HG03457 (cell line): ENCODE measurements around the gene ARHGAP40.

Source experiments
- ATAC-seq: cut with Tn5 transposase; IDR thresholded peaks from one replicate; pipeline ENCODE4 v1.9.1; 2021; ENCODE audit warnings: moderate number of reproducible peaks; ENCODE audit not compliant: unreplicated experiment

ARHGAP40 gene

DNA sequence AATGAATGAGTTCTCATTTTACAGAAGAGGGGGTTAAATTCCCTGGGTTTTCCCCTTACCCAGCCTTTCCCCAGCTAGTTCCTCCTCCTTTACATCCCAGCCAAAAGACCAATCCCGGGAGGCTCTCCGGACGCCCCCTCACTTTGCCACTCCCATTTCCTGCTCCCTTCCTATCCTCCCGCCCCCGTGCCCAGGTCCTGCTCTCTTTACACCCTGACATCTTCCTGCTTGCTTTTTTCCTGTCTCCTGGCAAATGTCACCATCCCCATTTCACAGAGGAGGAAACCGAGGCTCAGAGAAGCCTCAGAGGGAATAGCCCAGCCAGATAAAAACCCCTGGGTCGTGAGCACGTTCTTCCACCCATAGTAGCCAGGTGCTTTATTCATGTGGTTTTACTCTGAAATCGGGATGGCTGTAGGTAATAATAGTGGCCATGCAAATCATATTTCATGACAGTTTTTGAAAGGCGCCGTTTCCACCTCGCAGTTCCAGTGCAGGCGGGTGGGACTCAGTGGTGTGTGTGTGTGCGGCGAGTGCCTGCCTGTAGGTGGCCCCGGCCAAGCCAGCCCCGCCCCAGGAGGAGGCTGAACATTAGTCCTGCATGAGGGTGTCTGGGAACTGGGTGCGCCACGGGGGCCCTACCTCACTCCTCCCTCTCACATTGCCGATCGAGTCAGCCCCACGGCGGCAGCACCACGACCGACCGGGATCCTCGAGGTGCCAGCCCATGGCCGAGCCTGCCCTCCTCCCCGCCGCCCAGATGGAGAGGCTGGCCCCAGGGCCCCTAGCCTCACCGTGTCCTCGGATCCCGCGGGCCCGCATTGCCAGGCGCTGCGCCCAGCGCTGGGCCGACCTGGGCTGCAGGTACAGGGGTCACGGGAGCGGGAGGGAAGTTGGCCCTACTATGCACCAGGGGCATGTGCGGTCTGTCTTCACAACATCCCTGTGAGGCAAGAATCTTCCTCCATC is at the start of gene ARHGAP40:
Gene ARHGAP40 (plus strand): TSS at position 594 of the 969 bp plus-strand sequence.
- no peak for ATAC-seq

DNA sequence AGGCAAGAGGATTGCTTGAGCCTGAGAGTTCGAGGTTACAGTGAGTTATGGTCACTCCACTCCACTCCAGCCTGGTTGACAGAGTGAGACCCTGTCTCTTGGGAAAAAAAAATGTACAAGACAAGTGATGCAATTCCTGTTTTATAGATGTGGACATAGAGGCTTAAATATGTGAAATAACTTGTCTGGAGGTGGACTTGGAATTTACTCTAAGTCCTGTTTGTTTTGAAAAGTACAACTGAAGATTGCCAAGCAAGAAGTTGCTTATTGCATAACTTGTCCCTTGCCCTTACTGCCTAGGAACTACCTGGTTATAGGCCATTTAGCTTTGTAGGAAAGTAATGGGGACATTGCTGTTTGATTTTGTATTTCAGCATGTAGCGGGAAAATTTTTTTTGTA is 46.6 kb upstream of the ARHGAP40 start:
- no peak for ATAC-seq

DNA sequence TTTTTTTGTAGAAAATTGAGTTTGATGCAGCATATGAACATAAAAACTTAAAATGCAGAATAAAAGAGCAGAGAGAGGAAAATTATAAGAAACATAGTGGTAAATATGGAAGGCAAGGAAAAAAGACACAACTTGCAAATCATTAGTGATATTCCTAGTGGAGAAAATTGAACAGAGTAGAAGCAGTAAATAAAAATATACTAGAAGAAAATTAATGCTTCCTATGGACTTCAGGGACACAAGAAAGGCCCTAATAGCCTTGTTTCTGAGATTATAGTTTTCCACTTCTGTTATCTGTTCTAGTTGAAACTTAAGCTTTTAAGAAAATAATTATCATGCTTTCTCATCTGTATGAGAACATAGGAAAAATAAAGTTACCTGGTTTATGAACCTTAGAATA is 46.2 kb upstream of the ARHGAP40 start:
- no peak for ATAC-seq

DNA sequence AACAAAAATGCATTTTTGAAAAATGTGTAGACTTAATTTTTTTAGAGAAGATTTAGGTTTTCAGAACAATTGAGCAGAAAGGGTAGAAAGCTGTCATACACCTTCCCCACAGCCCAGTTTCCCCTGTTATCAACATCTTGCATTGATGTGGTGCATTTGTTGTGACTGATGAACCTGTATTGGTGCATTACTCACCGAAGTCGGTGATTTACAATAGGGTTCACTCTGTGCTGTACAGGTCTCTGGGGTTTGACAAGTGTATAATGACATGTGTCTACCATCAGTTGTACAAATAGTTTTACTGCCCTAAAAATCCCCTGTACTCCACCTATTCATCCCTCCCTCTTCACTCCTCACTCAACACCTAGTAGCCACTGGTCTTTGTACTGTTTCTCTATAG is 44.4 kb upstream of the ARHGAP40 start:
- no peak for ATAC-seq

DNA sequence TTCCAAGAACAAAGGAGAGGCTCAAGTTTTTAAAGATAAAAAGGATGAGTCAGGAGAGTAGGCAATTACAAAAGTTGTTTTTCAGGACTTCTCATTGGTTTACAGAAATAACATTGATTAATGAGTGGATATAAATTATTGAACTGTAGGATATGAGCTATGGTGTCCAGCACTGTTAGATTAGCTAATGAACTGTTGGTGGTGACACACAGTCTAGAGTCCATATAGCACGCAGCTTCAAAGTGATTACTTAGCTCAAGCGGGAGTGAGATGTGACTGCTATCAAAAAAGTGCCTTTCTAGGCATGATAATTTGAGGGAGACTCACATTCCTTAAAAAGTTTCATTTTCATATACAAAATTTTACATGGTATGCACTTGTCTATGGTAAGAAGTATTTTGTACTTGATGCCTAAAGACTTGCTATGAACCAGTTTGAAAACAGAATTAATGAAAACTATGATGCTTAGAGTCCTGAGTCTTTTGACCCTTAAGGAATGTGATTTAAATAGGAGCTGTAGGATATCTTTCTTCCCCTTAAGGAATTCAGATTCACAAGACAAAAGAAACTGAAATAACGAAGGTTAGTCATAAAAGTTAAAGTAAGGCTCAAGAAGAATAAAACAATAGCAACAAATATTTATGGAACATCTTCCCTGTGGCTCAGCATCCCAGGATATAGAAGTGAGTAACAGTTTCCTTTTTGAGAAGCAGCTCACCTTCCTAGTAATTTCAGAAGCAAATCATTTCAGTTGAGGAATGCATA is 42.8 kb upstream of the ARHGAP40 start:
- ATAC-seq = no peak

DNA sequence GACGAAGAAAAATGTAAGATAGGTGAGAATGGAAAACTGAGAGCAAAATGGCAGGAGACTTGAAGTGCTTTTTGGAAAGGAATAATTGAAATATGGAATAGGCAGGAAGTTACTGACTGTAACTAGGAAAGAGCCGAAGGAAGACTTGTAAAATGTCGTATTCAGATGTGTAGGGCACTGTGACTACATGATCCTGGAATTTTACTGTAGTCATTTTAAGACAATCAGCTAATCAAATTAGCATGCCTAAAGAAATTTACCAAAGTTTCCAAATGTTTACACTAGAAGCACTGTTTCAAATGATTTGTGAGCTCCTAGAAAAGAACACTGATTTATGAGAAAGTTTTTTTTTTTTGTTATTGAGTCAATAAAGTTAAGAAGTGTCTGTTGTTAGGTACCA is 41.8 kb upstream of the ARHGAP40 start:
- ATAC-seq = no peak

DNA sequence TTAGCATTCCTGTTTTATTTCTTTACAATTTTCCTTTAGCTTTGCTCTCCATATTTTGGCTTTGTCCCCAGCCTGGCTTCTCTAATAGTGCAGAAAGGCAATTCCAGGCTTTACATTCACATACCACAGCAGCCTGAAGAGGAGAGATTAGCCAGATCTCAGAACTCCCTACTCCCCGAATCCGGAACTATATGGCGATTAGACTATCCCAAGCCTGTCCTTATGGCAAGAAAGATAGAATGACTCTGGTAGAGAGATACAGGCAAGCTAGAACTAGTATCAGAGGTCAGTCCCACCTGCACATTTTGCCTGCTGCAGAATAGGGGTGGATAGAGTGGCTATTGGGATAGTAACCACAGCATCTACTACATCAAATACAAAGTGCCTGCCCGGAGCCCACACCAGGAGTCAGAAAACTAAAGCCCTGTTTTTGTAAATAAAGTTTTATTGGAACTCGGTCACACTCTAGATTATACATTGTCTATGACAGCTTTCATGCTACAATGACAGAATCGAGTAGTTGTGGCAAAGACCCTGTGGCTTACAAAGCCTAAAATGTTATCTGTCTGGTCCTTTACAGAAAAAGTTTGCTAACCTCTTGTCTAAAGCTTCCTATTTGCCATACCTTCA is 37.7 kb upstream of the ARHGAP40 start:
- ATAC-seq = no peak

DNA sequence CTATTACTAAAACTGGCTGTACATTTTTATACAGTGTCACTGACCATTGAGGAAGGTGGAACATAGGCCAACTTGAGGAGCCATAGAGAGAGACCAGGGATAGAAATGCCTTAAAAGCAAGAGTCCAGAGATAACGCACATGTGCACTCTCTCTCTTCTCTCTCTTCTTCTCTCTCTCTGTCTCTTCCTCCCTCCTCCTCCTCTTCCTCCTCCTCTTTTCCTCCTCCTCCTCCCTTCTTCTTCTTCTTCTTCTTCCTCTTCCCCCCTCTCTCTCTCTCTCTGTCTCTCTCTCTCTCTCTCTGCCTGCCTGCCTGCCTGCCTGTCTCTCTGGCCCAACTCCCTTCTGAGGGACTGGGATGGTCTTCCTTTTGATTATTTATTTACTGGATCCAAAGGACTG is 36.9 kb upstream of the ARHGAP40 start:
- no peak for ATAC-seq

DNA sequence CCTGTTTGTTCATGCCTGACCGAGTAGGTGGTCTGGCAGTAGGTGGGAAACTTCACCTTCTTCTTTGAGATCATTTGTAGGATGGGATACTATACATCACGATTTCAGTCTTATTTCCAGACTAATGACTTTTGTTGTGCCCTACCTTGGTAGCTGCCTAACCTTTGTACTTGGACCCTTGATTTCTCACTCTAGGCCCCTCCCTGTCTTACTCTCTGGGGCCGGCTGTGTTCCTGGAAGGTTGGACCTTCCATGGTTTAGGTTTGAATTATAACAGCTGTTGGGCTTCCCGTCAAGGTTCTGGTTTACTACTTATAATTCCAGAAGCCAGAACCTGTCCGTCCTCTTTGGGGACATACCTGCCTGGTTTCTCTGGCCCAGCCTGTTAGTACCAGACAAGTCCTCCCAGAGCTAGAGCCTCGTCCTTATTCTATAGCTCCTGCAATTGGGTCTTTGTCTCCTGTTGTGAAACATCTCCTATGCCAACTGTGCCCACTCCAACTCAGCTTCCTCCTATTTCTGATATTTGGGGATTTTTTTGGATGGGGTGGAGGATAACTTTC is 35.5 kb upstream of the ARHGAP40 start:
- ATAC-seq = no peak

DNA sequence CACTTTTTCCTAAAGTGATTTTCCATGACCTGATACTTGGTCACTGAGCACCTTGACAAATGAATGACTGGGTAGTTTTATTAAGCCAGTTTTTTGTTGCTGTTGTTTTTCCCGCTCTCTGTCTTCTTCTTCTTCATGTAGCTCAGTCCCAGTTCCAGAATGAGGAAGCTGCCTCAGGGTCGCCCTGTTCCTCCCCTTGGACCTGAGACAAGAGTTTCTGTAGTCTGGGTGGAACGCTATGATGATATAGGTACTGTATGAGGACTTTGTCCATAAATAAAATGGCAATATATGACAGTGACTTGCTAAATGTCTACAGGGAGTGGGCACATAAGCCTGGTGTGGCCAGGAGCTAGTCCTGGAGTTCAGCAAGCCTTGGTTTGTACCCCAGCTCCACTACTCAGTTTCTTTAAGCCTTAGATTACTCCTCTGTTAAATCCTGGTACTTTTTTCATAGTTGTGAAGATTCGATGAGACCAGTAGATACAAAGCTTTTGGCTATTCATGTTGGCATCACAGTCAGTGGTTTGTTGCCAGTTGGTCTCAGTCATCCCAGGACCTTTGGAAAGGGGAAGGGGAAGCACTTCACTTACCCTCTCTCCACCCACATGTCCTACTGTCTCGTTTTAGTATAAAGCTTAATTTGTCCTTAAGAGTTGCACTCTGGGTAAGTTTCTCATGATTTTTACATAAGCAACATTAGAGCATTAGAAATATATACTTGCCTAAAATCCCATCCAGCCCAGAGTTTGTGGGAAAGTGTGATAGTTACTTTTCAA is 31.7 kb upstream of the ARHGAP40 start:
- no peak for ATAC-seq

DNA sequence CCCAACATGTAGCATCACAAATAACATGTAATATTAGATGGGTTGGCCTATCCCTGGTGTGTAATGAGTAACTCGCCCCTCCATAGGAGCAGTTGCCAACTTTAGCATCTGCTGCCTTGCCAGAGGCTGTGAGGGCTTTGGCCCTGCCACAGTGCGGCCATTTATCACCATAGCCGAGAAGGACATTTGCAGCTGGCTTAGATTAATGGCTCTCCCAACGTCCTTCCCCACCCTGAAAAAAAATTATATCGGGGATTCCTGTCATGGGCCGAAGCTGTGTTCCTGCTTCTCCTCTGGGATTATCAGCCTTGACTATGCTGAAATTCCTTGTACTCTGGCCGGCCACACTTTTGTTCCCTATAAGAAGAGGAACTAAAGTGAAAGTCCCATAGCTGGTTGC is 28.2 kb upstream of the ARHGAP40 start:
- ATAC-seq = no peak

DNA sequence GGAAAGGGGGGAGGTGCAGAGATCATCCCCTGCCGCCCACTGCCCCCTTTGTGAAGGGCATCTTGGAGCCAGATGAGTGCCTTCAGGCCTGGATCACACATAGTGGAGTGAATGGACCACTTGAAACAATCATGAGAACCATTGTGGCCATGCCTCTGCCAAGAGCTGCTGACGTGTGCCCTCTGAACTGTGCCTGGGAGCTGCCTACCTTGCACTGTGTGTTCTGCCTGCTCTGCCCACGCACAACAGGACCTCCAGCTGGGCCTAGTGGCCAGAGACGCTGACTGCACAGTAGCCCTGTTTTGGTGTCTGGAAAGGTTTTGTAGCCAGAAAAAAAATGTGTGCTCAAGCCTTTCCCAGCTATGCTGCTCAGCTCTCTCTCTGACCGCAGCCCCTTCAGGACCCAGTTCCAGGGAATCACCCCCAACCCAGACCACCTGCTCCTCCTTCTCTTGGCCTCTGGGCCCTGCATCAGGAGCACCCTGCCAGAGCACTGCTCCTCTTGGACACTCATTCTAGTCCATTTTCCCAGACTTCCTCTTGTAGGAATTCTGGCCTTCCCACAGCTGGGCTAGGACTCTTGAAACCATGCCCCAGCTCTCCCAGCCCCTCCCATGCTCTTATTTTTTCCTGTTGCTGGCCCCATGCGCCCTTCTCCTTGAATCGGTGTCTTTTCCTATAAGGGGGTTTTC is 22.2 kb upstream of the ARHGAP40 start:
- no peak for ATAC-seq

DNA sequence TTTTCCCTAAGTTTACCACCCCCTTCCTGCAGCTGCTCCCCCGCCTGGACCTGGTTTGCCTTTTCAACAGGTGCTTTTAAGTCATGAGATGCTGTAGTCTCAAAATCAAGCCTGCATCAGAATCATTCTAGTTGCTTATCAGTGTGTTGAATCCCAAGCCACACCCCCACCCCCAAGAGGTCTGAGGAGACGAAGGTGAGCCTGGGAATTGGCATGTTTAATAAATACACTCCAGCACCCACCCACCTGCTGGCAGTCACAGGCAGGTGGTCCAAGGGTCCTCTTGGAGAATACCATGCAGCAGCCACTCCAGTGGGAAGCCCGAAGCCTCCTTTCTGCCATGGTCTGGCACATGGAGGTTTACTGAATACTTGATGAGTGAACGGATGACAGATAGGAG is 21.7 kb upstream of the ARHGAP40 start:
- no peak for ATAC-seq

DNA sequence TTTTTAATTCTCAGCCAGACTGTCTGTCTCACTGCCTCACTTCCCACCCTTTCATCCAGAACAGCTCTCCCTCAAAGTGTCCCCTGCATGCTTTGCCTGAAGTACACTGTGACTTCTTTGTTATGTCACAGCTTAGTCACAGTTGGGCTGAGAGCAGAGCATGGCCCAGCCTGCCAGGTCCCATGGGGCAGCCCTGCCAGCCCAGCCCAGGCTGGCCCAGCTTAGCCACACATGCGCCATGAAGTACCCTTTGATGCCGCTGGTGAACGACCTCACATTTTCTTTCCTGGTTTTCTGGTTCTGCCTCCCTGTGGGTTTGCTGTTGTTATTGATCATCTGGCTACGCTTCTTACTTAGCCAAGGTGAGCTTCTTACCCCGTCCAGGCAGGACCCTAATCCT is 20.6 kb upstream of the ARHGAP40 start, which contains the start of gene ADIG:
Gene ADIG (plus strand): TSS at position 185 of the 400 bp plus-strand sequence. CDS start 54 bp downstream, at position 239.
- no peak for ATAC-seq

DNA sequence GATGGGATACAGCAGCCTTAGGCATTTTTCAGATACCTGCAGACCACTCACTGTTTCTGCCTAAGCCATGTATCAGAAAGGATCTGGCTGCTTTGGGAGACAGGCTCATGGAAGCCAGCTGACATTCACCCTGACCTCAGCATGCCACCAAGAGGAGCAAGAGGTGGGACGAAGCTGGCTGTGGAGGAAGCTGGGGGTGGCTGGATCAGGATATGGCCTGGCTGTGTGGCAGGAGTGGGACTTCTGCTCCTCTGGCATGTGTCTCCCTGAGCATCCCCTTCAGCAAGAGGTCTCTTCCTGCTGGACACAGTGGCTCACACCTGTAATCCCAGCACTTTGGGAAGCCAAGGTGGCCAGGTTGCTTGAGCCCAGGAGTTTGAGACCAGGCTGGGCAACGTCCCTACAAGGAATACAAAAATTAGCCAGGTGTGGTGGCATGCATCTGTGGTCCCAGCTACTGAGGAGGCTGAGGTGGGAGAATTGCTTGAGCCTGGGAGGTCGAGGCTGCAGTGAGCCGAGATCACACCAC is 19.7 kb upstream of the ARHGAP40 start:
- no peak for ATAC-seq

DNA sequence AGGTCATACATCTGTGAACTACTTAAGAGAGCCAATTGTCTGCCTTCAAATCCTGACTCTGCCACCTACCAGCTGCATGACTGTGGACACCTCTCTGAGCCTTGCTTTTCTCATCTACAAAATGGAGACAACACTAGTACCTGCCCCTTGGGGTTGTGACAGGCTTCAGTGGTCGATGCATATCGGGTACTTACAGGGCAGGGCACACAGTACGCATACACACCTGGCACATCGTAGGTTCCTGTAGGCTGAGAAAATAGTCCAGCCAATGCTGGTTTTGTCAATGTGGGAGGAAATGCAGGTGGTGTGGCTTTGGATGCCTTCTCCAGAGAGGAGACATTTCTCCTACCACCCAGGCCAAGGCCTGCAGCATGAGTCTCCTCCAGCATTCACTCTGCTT is 18.3 kb upstream of the ARHGAP40 start:
- ATAC-seq = no peak

DNA sequence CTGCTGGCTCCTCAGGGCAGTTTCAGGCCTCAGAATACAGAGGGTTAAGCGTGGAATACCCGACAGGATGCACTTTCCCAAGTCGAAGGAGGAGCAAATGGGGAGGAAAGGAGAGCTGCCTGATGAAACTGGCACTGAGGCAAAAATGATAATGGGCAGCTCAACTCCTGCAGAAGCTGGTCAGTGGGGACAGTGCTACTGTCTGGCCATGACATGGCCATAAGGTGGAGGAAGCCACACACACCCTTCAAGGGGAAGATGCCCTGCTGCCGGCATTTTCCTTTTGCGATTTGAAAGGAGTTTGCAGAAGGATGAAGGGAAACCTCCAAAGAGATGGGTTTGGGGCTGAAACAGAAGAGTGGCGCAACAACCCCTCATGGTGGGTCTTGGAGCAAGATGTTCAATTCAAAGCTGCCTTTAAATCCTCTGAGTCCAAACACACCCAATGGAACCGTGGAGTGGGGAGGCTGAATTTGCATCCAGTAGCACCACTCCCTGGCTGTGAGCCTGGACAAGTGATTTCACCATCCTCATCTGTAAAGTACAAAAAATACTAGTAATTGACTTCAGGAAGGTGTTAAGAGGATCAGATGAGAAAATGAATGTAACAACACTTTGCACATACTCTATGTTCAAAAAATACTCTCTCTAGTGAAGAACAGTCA is 17.4 kb upstream of the ARHGAP40 start:
- ATAC-seq = no peak

DNA sequence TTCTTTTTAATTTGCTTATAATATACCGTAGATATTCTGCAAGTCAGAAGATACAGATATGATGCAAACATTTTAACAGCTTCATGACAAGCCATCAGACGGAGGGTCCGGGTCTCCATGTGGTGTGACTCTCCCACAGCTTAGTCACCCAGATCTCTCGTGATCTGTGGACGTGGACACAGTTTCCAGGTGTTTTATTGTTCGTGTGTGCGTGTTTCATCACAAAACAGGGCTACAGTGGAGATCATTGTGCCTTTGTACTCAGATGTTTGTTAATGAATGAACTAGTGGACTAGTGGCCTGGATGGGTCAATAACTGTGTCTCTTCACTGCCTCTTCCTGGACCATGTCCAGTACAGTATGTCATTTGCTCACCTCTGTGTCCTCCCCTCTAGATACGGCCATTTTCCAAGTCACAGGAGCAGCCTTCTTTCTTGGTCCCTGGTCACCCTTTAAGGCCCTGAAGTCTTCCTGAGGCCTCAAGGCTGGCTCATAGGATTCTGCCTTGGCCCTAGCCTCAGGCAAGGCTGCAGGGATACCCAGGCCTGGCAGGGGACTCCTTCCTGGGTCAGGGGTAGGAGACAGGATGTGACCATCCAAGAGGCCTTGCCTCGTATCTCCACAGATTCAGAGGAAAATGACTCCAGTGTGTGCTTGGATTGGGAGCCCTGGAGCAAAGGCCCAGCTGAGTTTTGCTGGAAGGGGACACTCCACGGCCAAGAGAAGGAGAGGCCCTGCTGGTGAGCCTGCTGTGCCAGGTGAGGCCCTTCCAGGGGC is 16.0 kb upstream of the ARHGAP40 start:
- no peak for ATAC-seq
